ENCODE results near the gene APC.
"Not testable (repeated sequence)": the region's sequence is repeated elsewhere in the genome, so short reads cannot be mapped to it uniquely, and the experiment has no call there.

Gene APC

DNA sequence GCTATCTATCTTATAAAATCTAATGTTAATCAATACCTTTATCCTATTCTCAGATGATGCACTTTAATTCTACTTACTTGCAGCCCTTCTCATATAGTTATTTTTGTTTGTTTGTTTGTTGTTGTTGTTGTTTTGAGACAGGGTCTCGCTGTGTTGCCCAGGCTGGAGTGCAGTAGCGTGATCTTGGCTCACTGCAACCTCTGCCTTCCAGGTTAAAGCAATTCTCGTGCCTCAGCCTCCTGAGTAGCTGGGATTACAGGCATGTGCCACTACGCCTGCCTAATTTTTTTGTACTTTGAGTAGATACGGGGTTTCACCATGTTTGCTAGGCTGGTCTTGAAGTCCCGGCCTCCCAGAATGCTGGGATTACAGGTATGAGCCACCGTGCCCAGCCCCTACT, 20.8 kb upstream of the APC start:
- not testable (repeated sequence) for DNase-seq (ENCODE audit: low read depth)

DNA sequence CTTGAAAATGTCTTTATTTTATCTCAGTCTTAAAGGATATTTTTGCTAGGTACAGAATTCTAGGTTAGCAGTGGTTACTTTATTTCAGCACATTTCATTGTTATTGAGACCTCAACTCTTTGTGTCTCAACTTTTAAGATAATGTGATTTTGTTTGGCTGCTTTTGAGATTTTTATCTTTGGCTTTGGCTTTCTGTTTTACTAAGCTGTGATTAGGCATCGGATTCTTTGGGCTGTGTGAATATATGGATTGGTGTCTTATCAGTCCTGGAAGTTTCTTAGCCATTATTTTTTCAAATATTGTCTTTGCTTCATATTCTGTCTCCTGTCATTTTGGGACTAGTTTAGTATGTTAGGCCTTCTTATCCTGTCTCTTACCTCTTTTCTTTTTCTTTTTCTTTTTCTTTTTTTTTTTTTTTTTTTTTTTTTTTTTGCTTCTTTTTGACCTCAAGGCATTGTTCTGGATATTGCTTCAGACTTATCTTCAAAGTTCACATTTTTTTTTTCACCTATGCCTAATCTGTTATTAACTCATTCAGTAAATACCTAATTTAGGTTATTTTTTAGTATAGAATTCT, 20.1 kb upstream of the APC start:
- no peak for DNase-seq (ENCODE audit: low read depth)

DNA sequence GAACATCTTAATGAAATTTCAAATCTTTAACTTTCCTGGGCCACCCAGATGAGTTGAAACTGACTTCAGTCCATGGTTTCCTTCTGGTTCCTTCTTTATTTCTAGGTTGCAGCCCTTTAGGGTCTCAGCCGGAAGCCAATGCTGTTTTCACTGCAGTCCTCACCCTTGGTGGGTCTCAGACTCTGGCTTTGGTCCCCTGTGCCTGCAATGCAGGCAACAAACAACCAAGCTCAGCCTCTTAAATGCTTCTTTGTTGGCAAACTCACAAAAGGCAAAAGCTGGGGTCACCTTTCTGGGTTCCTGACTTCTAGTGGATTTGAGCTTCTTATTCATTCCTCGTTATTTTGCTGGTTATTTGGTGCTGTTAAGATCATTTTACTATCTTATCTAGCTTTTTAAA, 19.3 kb upstream of the APC start:
- DNase-seq (ENCODE audit: low read depth) = no peak

DNA sequence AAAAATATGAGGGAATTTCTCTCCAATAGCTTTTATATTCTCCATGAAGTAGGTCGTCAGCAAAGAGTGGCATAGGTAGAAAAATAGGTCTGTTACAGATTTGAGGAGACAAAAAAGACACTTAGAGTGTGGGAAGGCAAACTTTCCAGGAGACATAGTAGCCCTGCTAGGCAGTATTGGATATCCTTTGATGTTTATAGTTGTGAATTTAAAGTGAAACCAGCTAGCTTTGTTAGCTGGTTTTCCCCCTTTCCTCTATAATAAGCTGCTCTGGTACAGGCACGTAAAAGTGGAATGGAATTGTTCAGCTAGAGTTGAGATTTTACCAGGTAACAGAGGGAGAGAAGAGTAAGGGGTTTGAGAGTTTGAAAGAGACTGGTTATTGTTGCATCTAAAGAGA, 17.1 kb upstream of the APC start:
- no peak for DNase-seq (ENCODE audit: low read depth)

DNA sequence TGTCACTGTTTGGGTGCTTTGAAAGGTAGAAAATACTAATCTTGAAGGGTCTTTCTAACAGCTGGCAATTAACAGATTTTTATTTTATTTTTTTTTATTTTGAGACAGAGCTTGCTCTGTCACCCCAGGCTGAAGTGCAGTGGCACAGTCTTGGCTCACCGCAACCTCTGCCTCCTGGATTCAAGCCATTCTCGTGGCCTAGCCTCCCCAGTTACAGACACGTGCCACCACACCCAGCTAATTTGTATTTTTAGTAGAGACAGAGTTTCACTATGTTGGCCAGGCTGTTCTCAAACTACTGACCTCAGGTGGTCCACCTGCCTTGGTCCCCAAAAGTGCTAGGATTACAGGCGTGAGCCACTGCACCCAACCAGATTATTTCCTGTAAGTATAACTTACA, 12.8 kb upstream of the APC start:
- no peak for DNase-seq (ENCODE audit: low read depth)

DNA sequence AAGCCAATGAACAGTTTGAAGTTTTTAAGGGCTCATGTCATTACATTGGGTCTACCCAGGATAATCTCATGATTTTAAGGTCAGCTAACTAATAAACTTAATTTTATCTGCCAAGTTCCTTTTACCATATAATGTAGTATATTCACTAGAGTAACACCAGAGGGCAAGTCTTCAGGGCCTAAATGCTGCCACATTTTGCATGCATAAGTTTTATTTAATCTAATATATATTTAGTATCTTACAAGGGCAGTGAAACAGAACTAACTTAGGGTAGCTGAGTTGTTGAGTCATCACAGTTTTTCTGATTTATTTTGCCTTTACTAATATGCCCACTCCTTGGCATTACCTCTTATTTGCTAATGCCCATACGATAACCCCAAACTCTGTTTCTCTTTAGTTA, 8.1 kb upstream of the APC start:
- DNase-seq (ENCODE audit: low read depth) = no peak

DNA sequence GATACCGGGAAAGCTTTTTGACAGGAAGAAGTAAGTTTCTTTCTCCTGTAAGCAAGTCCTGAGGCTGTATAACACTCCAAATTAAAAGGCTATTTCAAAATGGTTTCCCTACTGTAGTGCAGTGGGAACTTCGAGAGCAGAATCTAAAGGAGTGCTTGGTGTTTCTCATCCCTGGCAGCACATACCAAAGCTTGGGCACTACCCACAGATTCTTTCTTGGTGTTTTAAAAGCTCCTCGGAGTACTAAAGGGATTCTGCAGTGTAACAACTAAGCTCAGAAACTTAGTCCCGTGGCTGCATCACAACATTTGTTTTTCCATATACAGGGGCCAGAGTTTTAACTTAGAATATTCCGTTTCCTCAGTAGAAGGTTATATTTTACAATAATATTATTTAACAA, 5.6 kb upstream of the APC start:
- DNase-seq (ENCODE audit: low read depth) = no peak

DNA sequence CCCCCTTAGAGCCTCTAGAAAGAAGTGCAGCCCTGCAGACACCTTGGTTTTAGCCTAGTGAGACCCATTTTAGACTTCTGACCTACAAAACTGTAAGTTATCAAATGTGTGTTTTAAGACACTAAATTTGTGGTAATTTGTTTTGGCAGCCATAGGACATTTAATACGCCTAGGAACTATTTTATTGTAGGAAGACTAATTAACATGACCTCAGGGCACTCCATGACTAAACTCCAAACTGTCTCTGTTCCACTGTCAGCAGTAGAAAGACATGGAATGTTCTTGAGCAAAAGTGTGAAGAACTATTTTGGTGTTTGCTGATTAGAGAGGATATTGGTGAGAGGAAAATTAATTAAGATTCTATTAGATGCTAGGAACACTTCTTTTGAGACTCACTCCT, 4.1 kb upstream of the APC start:
- no peak for DNase-seq (ENCODE audit: low read depth)

DNA sequence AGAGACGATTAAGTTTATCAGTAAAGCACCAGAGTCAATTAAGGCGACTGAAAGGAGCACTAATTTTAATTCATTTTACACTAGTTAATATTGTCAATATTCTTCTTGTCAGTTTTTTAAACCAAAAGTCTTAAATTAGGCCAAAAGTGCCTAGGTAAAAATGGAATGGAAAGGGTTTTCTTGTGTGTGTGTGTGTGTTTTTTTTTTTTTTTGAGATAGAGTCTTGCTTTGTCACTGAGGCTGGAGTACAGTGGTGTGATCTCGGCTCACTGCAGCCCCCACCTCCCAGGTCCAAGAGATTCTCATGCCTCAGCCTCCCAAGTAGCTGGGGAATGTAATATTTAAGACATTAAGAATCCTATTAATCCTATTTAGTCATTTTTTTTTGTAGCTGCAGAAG, 3.1 kb upstream of the APC start:
- no peak for DNase-seq (ENCODE audit: low read depth)

DNA sequence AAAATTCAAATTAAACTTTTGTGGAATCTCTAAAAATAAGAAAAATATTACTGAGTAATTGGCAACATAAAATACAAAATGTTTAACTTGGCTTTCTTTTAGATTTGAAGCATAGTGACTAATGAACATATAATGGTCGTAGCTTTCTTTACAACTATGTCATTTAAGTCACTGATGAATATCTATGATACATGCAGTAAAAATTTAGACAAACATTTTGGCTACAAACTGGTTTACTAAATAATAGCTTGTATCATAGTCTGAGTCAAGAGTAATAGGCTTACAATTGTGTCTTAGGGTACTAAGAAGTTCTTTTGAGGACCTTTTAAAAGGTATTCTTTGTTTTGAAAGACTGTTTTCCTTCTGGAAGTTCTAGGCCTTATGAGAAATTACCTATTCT, 2.0 kb upstream of the APC start:
- DNase-seq (ENCODE audit: low read depth) = no peak

DNA sequence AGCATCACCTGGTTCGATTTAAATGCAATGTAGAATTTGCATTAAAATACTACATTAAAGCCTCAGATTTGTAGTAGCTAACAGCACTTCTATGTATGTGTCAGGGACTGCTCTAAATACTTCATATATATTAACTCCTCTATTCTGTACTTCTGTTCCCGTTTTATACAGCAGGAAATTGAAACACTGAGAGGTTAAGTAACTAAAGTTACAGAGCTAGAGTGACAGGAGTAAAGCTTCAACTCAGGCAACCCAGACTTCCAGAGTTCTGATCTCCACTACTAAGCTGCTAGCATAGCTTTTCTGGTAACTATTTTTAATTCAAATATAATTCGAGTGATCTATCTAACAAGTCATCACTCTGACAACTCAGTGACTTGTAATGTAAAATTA, 619 bp upstream of the APC start:
- no peak for DNase-seq (ENCODE audit: low read depth)

DNA sequence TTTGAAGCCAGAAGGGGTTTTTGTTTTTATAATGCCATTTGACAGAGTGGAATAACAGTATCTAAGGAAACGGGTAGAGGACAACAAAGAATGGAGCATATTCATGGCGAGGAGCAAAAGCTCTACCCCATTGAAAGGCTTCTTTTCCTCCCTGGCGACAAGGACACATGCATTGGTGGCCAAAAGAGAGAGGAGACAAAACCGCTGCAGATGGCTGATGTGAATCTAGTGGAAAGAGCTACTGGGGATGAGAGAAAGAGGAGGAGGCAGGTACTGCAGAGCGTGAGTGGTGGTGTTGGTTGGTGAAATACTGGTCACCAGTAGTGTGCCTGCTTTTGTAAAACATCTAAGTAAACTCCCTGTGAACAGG, 491 bp downstream of the APC start:
- DNase-seq (ENCODE audit: low read depth) = no peak

DNA sequence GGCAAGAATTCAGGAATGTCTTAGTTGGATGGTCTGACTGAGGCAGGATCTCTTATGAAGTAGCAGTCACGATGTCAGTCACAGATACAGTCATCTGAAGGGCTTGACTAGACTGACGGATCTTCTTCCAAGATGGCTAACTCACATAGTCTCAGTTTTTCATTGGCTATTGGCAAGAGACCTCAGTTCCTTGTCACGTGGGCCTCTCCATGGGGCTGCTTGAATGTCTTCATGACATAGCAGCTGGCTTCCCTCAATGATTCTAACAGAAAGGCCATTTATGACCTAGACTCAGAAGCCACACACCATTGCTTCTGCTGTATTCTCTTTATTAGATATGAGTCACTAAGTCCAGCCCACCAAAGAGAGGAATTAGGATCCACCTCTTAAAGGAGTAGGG, 4.7 kb downstream of the APC start:
- no peak for DNase-seq (ENCODE audit: low read depth)

DNA sequence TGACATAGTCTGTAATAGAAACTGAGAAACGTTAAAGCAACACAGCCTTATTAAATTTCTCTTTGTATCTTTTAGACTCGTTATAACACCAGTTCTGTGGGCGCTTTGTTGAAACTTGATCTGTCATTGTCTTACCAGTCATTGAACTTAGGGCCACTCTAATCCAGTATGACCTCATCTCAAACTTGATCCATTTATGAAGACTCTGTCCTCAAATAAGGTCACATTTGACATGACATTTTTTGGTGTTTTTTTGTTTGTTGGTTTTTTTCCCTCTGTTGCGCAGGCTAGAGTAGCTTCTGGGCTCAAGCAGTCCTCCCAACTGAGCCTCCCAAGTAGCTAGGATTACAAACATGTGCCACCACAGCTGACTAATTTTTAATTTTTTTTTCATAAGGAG, 5.9 kb downstream of the APC start:
- no peak for DNase-seq (ENCODE audit: low read depth)

DNA sequence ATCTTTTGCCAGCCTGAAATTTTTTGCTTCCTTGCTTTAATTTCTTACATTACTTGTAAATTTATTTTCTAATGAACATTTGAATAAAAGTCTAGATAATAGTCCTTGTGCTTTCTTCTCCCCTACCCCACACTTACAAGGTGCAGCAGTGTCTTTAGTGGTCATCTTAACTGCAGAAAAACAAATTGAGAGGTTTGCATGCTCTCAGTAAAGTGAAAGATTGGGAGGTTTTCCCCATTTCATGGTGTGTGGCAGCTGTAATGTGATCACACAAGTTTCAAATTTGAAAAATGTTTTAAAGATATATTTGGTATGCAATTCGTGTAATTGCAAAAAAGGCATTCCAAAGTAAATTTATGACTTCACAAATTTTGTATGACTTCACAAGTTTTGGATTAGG, 14.7 kb downstream of the APC start:
- DNase-seq (ENCODE audit: low read depth) = no peak

DNA sequence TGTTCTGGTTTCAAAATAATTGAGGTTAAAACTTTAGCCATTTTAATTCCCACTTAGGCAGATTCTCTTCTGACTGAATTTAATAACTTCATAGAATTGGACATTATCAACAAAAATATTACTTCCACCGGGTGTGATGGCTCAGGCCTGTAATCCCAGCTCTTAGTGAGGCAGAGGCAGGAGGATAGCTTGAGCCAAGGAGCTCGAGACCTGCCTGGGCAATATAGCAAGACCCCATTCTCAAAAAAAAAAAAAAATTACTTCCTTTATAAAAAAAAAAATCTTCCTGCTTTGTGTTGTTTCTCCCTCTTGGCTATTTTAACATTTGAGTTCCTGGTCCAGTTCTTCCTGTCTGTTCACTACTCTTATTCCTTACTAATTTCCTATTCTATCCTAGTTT, 18.0 kb downstream of the APC start:
- DNase-seq (ENCODE audit: low read depth) = no peak

DNA sequence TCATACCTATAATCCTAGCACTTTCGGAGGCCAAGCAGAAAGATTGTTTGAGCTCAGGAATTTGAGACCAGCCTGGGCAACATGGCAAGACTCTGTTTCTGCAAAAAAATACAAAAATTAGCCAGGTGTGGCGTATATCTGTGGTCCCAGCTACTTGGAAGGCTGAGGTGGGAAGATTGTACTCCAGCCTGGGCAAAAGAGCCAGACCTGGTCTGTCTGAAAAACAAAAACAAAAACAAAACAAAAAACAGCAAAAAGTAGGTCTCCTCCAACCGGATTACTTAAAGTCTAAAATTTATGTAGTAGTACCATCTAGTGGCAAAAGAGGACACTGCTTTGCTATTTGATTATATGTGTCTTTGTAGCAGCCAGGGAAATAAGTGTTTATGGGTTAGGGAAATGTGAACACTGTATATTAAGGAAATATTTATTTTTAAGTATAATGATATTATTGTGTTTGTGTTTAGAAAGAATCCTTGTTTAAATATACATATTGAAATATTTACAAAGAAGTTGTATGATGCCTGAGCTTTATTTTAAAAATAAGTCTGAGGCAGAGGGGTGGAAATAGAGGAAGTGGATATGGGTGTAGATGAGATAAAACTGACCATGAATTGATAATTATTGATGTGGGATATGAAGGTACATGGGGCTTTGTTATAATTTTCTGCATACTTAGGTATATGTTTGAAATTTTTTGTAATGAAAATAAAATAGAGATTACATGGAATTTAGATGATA, 20.0 kb downstream of the APC start:
- DNase-seq (ENCODE audit: low read depth) = no peak

DNA sequence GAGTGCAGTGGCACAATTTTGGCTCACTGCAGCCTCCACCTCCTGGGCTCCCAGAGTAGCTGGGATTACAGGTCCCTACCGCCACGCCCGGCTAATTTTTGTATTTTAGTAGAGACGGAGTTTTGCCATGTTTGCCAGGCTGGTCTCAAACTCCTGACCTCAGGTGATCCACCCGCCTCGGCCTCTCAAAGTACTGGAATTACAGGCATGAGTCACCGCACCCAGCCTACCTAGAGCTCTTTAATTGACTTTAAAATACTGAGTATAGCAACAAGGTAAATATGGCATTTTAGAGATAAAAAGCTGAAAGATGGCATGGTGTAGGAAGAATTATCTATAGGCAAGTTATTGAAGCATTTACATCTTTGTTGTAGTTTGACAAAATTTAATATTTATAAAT, 21.0 kb downstream of the APC start:
- DNase-seq (ENCODE audit: low read depth) = no peak

DNA sequence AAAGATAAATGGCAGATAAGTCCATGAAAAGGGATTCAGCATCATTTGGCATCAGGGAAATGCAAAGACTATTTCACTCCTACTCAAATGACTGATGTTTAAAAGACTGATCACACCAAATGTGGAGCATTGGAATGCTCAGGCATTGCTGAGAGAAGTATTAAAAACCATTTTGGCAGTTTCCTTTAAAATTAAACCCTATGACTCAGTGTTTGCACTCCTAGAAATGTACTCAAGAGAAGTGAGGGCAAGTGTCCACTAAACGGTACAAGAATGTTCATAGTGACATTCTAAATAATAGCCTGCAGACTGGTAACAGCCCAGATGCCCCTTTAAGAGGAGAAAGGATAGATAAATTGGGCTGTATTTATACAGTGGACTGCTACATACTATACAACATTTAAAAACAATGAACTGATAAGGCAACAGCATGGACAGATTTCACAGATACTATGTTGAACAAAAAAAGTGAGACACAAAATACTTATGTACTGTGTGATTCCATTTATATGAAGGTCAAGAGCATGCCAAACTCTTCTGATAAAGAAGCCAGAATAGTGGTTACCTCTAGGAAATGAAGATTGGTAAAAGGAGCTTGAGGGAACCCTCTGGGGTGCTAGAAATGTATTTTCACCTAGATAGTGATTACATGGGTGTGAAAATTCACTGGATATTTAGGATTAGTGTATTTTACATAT, 24.6 kb downstream of the APC start:
- DNase-seq (ENCODE audit: low read depth) = no peak

DNA sequence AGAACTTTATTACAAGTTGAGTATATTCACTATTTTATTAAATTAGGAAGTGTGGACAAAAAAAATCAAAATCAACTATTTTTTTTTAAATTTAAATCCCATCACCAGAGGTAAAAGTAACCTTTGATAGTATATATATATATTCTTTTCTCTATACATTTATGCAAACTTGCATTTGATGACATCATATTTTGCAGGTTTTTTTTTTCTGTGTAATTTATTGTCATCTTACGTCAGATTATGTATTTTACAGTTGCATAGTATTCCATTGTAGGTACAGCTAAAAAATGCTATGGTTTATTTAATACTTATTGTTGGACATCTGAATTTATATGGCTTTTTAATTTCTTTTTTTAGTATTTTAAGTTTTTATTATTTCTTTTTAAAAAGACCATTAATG, 25.5 kb downstream of the APC start:
- DNase-seq (ENCODE audit: low read depth) = no peak

DNA sequence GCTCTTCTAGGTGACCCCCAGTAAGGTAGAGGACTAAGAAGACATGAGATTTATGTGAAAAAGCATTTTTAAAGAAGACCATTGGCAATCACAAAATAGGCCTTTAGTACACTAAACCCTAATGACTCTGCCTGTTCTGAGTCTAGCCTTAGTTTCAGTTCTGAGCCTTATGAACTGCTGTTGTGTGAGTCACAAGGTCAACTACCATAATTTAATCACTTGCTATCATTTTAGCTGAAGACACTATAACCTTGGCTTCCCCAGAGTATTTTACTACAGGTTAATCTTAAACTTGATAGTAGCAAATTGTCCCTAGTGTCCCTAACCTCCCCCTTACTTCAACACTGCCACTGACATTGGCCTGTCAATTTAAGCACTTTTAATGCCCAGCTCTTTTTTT, 34.4 kb downstream of the APC start:
- no peak for DNase-seq (ENCODE audit: low read depth)

DNA sequence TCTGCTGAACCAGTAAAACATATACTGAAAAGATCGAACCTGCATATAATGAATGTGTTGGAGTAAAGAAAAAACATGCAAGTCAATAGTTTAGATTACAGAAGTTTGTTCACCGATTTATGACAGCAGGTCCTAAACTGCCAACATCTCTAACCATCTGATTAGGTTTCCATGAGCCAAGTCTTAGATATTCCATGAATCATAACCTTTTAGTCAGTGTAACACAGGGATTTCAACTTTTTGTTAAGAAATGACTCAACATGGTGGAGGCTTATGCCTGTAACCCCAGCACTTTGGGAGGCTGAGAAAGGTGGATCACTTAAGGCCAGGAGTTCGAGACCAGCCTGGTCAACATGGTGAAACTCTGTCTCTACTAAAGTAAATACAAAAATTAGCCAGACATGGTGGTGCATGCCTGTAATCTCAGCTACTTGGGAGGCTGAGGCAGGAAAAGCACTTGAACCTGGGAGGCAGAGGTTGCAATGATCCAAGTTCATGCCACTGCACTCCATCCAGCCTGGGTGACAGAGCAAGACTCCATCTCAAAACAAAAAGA, 38.7 kb downstream of the APC start:
- DNase-seq (ENCODE audit: low read depth) = no peak

DNA sequence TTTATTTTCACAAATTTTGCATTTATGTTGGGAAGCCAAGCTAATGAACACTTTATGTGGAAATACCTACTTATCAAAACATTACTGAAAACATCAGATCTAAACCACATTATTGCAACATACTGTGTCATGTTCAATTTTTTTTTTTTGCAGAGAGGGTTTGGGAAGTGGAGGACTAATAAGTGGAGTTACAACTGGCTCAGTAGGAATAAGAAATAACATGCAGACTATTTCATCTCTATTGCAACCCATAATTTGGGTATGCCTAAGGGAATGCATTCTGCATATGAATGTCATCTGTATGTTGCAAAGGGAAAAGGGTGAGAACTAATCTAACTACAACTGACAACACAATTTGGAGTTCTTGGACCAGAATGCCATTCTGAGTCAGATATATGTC, 41.8 kb downstream of the APC start:
- DNase-seq (ENCODE audit: low read depth) = no peak

DNA sequence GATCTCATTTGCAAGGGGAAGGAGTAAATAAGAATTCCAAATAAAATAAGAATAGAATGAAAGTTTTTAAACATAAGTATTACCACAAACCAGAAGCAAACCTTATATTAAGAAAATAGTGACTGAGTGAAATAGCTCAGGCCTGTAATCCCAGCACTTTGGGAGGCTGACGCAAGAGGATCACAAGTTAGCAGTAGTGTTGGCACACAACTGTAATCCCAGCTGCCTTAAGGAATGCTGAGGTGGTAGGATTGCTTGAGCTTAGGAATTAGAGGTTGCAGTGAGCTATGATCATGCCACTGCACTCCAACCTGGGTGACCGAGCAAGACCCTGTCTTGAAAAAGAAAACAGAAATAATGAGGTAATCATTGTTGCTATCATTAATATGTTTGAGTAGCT, 47.0 kb downstream of the APC start:
- DNase-seq (ENCODE audit: low read depth) = no peak
